ENCODE measurements around the gene ADD2.

GRCh38 chr2:70801607-70802263 is 33.7 kb upstream of the ADD2 start:
- TF ChIP-seq, protein P1, sequence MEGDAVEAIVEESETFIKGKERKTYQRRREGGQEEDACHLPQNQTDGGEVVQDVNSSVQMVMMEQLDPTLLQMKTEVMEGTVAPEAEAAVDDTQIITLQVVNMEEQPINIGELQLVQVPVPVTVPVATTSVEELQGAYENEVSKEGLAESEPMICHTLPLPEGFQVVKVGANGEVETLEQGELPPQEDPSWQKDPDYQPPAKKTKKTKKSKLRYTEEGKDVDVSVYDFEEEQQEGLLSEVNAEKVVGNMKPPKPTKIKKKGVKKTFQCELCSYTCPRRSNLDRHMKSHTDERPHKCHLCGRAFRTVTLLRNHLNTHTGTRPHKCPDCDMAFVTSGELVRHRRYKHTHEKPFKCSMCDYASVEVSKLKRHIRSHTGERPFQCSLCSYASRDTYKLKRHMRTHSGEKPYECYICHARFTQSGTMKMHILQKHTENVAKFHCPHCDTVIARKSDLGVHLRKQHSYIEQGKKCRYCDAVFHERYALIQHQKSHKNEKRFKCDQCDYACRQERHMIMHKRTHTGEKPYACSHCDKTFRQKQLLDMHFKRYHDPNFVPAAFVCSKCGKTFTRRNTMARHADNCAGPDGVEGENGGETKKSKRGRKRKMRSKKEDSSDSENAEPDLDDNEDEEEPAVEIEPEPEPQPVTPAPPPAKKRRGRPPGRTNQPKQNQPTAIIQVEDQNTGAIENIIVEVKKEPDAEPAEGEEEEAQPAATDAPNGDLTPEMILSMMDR (IDR thresholded peaks at IDR 0.05): no peak
- no peak for TF ChIP-seq POLR2A (IDR thresholded peaks at IDR 0.05)

Measured in thyroid gland (tissue), 4 donors.